ENCODE data around the gene PSMA8.
A peak's percentile ranks its signal among the peaks of the same experiment; 100 is the strongest.

PSMA8 gene

GRCh38 chr18:26175481-26175880, 41.8 kb downstream of the PSMA8 start:
- H3K4me3 ChIP-seq (replicated peaks; ENCODE audit: low read depth, low read length): no peak overlapping the region
- DNase-seq (ENCODE audit: extremely low read depth, low read depth): no peak
- no peak for TF ChIP-seq CTCF (IDR thresholded peaks at IDR 0.05; ENCODE audit: low read depth, low read length, missing control alignments)

- TF ChIP-seq CTCF (IDR thresholded peaks at IDR 0.05; ENCODE audit: low read depth, low read length, missing control alignments): no peak
- no peak for DNase-seq (ENCODE audit: extremely low read depth, low read depth)
These were observed 42.5 kb downstream of the PSMA8 start for GRCh38 chr18:26176134-26176533.

DNA sequence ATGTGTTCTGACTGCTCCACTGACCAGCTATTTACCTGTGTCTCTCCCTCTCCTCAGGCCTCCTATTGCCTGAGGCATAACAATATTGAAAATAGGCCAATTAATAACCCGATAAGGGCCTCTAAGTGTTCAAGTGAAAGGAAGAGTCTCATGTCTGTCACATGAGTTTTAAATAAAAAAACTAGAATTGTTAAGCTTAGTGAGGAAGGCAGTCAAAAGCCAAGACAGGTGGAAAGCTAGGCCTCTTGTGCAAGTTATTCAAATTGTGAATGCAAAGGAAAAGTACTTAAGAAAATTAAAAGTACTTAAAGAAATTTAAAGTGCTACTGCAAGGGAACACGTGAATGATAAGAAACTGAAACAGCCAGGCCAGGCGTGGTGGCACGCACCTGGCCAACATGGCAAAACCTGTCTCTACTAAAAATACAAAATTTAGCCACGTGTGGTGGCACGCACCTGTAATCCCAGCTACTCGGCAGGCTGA, 47.7 kb downstream of the PSMA8 start:
- no peak overlapping the region for H3K4me3 ChIP-seq (replicated peaks; ENCODE audit: low read depth, low read length)
- no peak for DNase-seq (ENCODE audit: extremely low read depth, low read depth)
- no peak for TF ChIP-seq CTCF (IDR thresholded peaks at IDR 0.05; ENCODE audit: low read depth, low read length, missing control alignments)

More at GRCh38 chr18:26176134-26176533, 42.5 kb downstream of the PSMA8 start:
- no peak overlapping the region for H3K4me3 ChIP-seq (replicated peaks; ENCODE audit: low read depth, low read length)

DNA sequence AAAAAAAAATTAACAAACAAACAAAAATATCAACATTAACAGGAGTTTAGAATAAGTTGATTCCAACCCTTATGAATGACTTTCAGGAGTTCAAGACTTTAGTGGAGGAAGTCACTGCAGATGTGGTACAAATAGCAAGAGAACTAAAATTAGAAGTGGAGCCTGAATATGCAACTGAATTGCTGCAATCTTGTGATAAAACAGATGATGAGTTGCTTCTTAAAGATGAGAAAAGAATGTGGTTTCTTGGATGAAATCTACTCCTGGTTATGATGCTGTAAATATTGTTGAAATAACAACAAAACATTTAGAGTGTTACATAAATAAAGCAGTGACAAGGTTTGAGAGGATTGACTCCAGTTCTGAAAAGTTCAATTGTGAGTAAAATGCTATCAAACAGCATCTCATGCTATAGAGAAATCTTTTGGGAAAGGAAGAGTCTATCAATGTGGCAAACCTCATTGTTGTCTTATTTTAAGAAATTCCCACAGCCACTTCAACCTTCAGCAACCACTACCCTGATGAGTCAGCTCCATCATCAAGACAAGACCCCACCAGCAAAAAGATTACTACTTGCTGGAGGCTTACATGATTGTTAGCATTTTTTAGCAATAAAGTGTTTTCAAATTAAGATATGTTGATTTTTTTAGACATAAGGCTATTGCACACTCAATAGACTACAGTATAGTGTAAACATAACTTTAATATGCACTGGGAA, 49.9 kb downstream of the PSMA8 start:
- no peak for DNase-seq (ENCODE audit: extremely low read depth, low read depth)
- TF ChIP-seq CTCF (IDR thresholded peaks at IDR 0.05; ENCODE audit: low read depth, low read length, missing control alignments): no peak
- no peak overlapping the region for H3K4me3 ChIP-seq (replicated peaks; ENCODE audit: low read depth, low read length)

- no peak overlapping the region for H3K4me3 ChIP-seq (replicated peaks; ENCODE audit: low read depth, low read length)
- DNase-seq (ENCODE audit: extremely low read depth, low read depth): peak; percentile 10
- TF ChIP-seq CTCF (IDR thresholded peaks at IDR 0.05; ENCODE audit: low read depth, low read length, missing control alignments): peak; percentile 9
These were observed 51.6 kb downstream of the PSMA8 start for GRCh38 chr18:26185267-26185666.

- no peak for DNase-seq (ENCODE audit: extremely low read depth, low read depth)
- TF ChIP-seq CTCF (IDR thresholded peaks at IDR 0.05; ENCODE audit: low read depth, low read length, missing control alignments): no peak
- no peak overlapping the region for H3K4me3 ChIP-seq (replicated peaks; ENCODE audit: low read depth, low read length)
These were observed 56.8 kb downstream of the PSMA8 start for GRCh38 chr18:26190506-26190905.

All from HFF-Myc (cell line).